K562 (cell line): ENCODE data around the gene NOP10. TPM values are rescaled to one million over a fixed set of nuclear protein-coding genes. Genes with fewer than 3 reads are reported as not detected.
"Not testable (repeated sequence)": the region's sequence is repeated elsewhere in the genome, so short reads cannot be mapped to it uniquely, and the experiment has no call there.

Source experiments
- ATAC-seq: fragments of 200-7000 bp; cut with Tn5 transposase; 3 replicates; pipeline ENCODE4 v1.9.1; 2020; ENCODE audit warnings: moderate library complexity
- BruUV-seq: library from RNA; stranded (reverse); fragments of 400-500 nt; replicated peaks from 2 replicates; lab custom pipeline; 2021; lab: Mats Ljungman, UMichigan
- CTCF ChIA-PET: fragments of 300-600 bp; formaldehyde crosslinking; extraction: SDS; loops from one replicate; lab custom pipeline; 2021; ENCODE audit warnings: low intra/inter-chr PET ratio; lab: Yijun Ruan, JAX
- POLR2A ChIA-PET: fragments of 300-600, 350-650 bp; sonication (Branson Sonifier 250); formaldehyde crosslinking; extraction: SDS; loops from one replicate; lab custom pipeline; 2021; ENCODE audit warnings: antibody characterized with exemption, inconsistent platforms; lab: Yijun Ruan, JAX
- DNase-seq, 4 experiments: peaks; one replicate each; pipeline versions ENCODE4 v3.0.0 to v3.0.0-alpha.2; 2011 to 2018; ENCODE audit warnings: low spot score in 3 of 4, mixed read lengths in 3 of 4; ENCODE audit errors: extremely low read depth in 1 of 4
- FAIRE-seq: peaks from 2 replicates; lab custom pipeline; 2011; peaks lifted over from hg19 to GRCh38; lab: Jason Lieb, UNC
- H2AFZ ChIP-seq: 2 replicates; pipeline ENCODE4 v1.6.0; 2011; ENCODE audit warnings: low read depth, low read length, control low read depth, inconsistent platforms
- H3K27ac ChIP-seq: fragments of 200-600 bp; 3 replicates; pipeline ENCODE4 v1.8.0; 2011; ENCODE audit warnings: low read depth, mild to moderate bottlenecking, control low read depth, inconsistent platforms, low read length, moderate library complexity, mixed read lengths; ENCODE audit errors: extremely low read depth
- H3K27me3 ChIP-seq, 2 experiments: fragments of 300-600 bp in 1 of 2; 2 replicates in 1 of 2; 3 replicates in 1 of 2; pipeline versions ENCODE4 v1.6.0 to v1.8.0; 2011; ENCODE audit warnings: inconsistent platforms in 2 of 2, low read length in 2 of 2, mild to moderate bottlenecking in 1 of 2, mixed read lengths in 1 of 2, moderate library complexity in 1 of 2; ENCODE audit not compliant: control insufficient read depth in 2 of 2, insufficient read depth in 2 of 2
- H3K36me3 ChIP-seq: fragments of 300-600 bp; 3 replicates; pipeline ENCODE4 v1.8.0; 2011; ENCODE audit warnings: mild to moderate bottlenecking, low read length, inconsistent platforms; ENCODE audit not compliant: control insufficient read depth, insufficient read depth
- H3K4me1 ChIP-seq, 2 experiments: fragments of 200-600 bp in 1 of 2; replicated peaks in 1 of 2; 2 replicates in 1 of 2; 3 replicates in 1 of 2; pipeline versions ENCODE4 v1.5.1 to v1.8.0; 2011; ENCODE audit warnings: inconsistent platforms in 2 of 2, low read length in 2 of 2, mild to moderate bottlenecking in 1 of 2, mixed read lengths in 1 of 2, moderate library complexity in 1 of 2; ENCODE audit not compliant: control insufficient read depth in 2 of 2, insufficient read depth in 2 of 2
- H3K4me2 ChIP-seq: 2 replicates; pipeline ENCODE4 v1.6.1; 2011; ENCODE audit warnings: low read length, control low read depth, inconsistent platforms, mixed read lengths; ENCODE audit not compliant: insufficient read depth
- H3K4me3 ChIP-seq: fragments of 200-600 bp; sonication (generic), shearing (Covaris generic); 2 replicates; pipeline ENCODE4 v1.5.1; 2016; ENCODE audit warnings: control low read depth, inconsistent platforms
- H3K79me2 ChIP-seq: fragments of 200-600 bp; 3 replicates; pipeline ENCODE4 v1.8.0; 2011; ENCODE audit warnings: low read length, inconsistent platforms; ENCODE audit not compliant: control insufficient read depth, insufficient read depth
- H3K9ac ChIP-seq, 2 experiments: 2 replicates each; pipeline versions ENCODE4 v1.6.0 to v1.6.1; 2011; ENCODE audit warnings: low read depth in 2 of 2, low read length in 2 of 2, control low read depth in 1 of 2, inconsistent platforms in 1 of 2, mild to moderate bottlenecking in 1 of 2, mixed read lengths in 1 of 2; ENCODE audit not compliant: insufficient read depth in 1 of 2
- H3K9me1 ChIP-seq: one replicate; pipeline ENCODE4 v1.6.0; 2011; ENCODE audit warnings: inconsistent platforms, mild to moderate bottlenecking, low read length, moderate library complexity; ENCODE audit not compliant: control insufficient read depth, insufficient read depth
- H3K9me3 ChIP-seq: replicated peaks from 2 replicates; pipeline ENCODE4 v1.5.1; 2011; ENCODE audit warnings: low read depth, low read length, inconsistent platforms; ENCODE audit not compliant: control insufficient read depth, insufficient read depth
- H4K20me1 ChIP-seq: replicated peaks from 2 replicates; pipeline ENCODE4 v1.6.1; 2011; ENCODE audit warnings: low read length, inconsistent platforms, mixed read lengths; ENCODE audit not compliant: control insufficient read depth, insufficient read depth
- BRCA1 ChIP-seq, 2 experiments: fragments of 450-650 bp in 1 of 2; sonication (generic) in 1 of 2; formaldehyde crosslinking in 1 of 2; IDR thresholded peaks; 2 replicates each; pipeline versions ENCODE4 v1.5.0 to v1.6.1; 2017 to 2020; ENCODE audit warnings: mild to moderate bottlenecking in 1 of 2, missing genetic modification reagents in 1 of 2
- CBFA2T3 ChIP-seq: fragments of 450-650 bp; IDR thresholded peaks from 2 replicates; pipeline ENCODE4 v1.6.1; 2017
- CBX1 ChIP-seq: sonication (generic); IDR thresholded peaks from 2 replicates; pipeline ENCODE4 v1.6.1; 2016; ENCODE audit warnings: antibody characterized with exemption, low read depth, mild to moderate bottlenecking
- LEF1 ChIP-seq: fragments of 450-650 bp; IDR thresholded peaks from 2 replicates; pipeline ENCODE4 v1.6.1; 2016; ENCODE audit warnings: mild to moderate bottlenecking
- MCM5 ChIP-seq: fragments of 450-650 bp; IDR thresholded peaks from 2 replicates; pipeline ENCODE4 v1.6.1; 2016; ENCODE audit warnings: low read depth
- NEUROD1 ChIP-seq: fragments of 150-350 bp; IDR thresholded peaks from 2 replicates; pipeline ENCODE4 v1.6.1; 2014; ENCODE audit warnings: borderline replicate concordance, low read length, low read depth; ENCODE audit not compliant: partially characterized antibody
- PTTG1 ChIP-seq: fragments of 450-650 bp; IDR thresholded peaks from 2 replicates; pipeline ENCODE4 v1.6.1; 2016; ENCODE audit warnings: low read depth, mild to moderate bottlenecking, missing genetic modification characterization, missing compliant biosample characterization
- ZNF3 ChIP-seq: fragments of 250-450 bp; sonication (Bioruptor Pico); IDR thresholded peaks from 2 replicates; pipeline ENCODE4 v1.5.0; 2021; ENCODE audit warnings: mild to moderate bottlenecking, moderate library complexity
- ZNF561 ChIP-seq: fragments of 450-650 bp; formaldehyde crosslinking; conservative IDR thresholded peaks from 2 replicates; pipeline ENCODE4 v1.4.0; 2020; ENCODE audit warnings: mild to moderate bottlenecking, moderate library complexity
- WGBS: fragments of 100-300 bp; shearing (Covaris generic); methylation state at CpG from one replicate; pipeline ENCODE4 v1.1.6; 2016; ENCODE audit warnings: low coverage, mixed read lengths; ENCODE audit not compliant: insufficient coverage; ENCODE audit errors: missing lambda C conversion rate; 5-methylcytosine and 5-hydroxymethylcytosine counted together
- in situ Hi-C: fragments of 300-500 bp; cut with MboI; formaldehyde crosslinking; loops from 4 replicates; pipeline ENCODE4 v1.15.0; 2018; ENCODE audit warnings: inconsistent platforms, mixed read lengths
- intact Hi-C: fragments of 100-400 bp; cut with micrococcal nuclease; formaldehyde crosslinking; loops from 2 replicates; pipeline ENCODE4 v1.14.2; 2022
- polyA plus RNA-seq, 8 experiments: library from polyadenylated mRNA; depleted of rRNA in 4 of 8; stranded (reverse) in 5 of 8; unstranded in 3 of 8; fragments of >200 nt; fragmentation: Nextera tagmentation in 2 of 8; fragmentation: Illumina TruSeq in 1 of 8; extraction: Ambion mirVana in 2 of 8; extraction: Trizol in 1 of 8; gene quantifications; 2 replicates each; pipeline versions ENCODE4 v1.2.1 to v1.2.3, GENCODE V29; 2011 to 2014; ENCODE audit warnings: inconsistent platforms in 1 of 8, missing spikeins in 1 of 8
- total RNA-seq, 7 experiments: library from RNA; depleted of rRNA in 6 of 7; stranded (reverse); fragments of >200 nt in 6 of 7; fragmentation: Illumina TruSeq in 2 of 7; extraction: Trizol in 2 of 7; gene quantifications; 2 replicates each; pipeline versions ENCODE4 v1.2.1 to v1.2.3, GENCODE V29; 2011 to 2021; ENCODE audit warnings: low replicate concordance in 1 of 7
- TF ChIP-seq, protein P1 (sequence below): fragments of 150-350 bp; IDR thresholded peaks from 2 replicates; pipeline ENCODE4 v1.6.1; 2014; ENCODE audit warnings: low read depth, mild to moderate bottlenecking, low read length, borderline replicate concordance
- TF ChIP-seq, protein P2 (sequence below): fragments of 250-450 bp; sonication (Bioruptor Pico); IDR thresholded peaks from 2 replicates; pipeline ENCODE4 v1.5.0; 2021; ENCODE audit warnings: mild to moderate bottlenecking, borderline replicate concordance

Gene NOP10
- total and polyA plus RNA-seq, 9 of the 15 experiments (the other 6 are each of a cell fraction or from before 2014, with no cell fraction given) = 250 to 1,663 (median 449) TPM

- H3K27me3 ChIP-seq, H3K4me3 ChIP-seq, H3K4me2 ChIP-seq, DNase-seq, H3K79me2 ChIP-seq, BruUV-seq, POLR2A ChIA-PET, intact Hi-C loops, ATAC-seq, H3K9me1 ChIP-seq, H3K4me1 ChIP-seq, CTCF ChIA-PET, FAIRE-seq, H3K9ac ChIP-seq, H3K27ac ChIP-seq, H4K20me1 ChIP-seq, H2AFZ ChIP-seq, H3K9me3 ChIP-seq: not testable (repeated sequence)
- in situ Hi-C loops = loop anchor here (10.0 kb wide), 1 partner anchor 134 kb away; no protein-coding TSS in a partner anchor
- 82% methylated on average over 3 of the region's 4 CpGs for WGBS
- H3K36me3 ChIP-seq = peaks cover 10% of the 10 kb centered on the region; the same call in 1 of the 3 replicates
Observed at GRCh38 chr15:34380491-34380890, 37.6 kb upstream of the NOP10 start.

DNA sequence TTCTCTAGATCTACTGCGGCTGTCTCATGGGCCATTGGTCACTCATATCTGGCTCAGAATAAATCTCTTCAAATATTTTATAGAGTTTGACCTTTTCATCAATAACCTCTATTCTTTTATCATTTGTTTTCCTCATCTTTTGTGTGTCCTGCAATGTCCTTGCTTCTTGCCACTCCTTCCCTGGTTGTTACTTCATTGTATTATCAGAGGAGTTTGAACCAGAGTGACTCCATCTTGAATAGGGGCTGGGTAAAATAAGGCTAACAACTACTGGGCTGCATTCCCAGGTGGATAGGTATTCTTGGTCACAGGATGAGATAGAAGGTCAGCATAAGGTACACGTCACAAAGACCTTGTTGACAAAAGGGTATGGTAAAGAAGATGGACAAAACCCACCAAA is 33.9 kb upstream of the NOP10 start:
- in situ Hi-C loops (no loop called here), intact Hi-C loops (no loop called here)
- no peaks in the 10 kb centered on the region for H3K4me1 ChIP-seq
- no TSS peak for BruUV-seq
- peaks cover 0 to 7% of the 10 kb centered on the region in 2 experiments; a peak in 1 of 5 replicates for H3K27me3 ChIP-seq
- 75% methylated on average over 2 of the region's 2 CpGs for WGBS
- H3K4me2 ChIP-seq = no peak overlapping the region
- H4K20me1 ChIP-seq = no peaks in the 10 kb centered on the region
- H3K9me3 ChIP-seq = no peaks in the 10 kb centered on the region
- no peak overlapping the region for H2AFZ ChIP-seq
- ChIA-PET CTCF (no interaction called here), POLR2A (no interaction called here)
- H3K9me1 ChIP-seq = no peaks in the 10 kb centered on the region
- H3K4me3 ChIP-seq = no peak overlapping the region
- no peak for ATAC-seq
- no peaks in the 10 kb centered on the region for H3K79me2 ChIP-seq
- H3K27ac ChIP-seq = no peak overlapping the region
- no peak overlapping the region for H3K9ac ChIP-seq
- H3K36me3 ChIP-seq = peaks cover 10% of the 10 kb centered on the region; the same call in 1 of the 3 replicates
- FAIRE-seq = no peak
- DNase-seq = no peak
- TF ChIP-seq ZNF3 (CRISPR knock-in tag) = no peak
- no peak for TF ChIP-seq MCM5
- TF ChIP-seq PTTG1 (tag) = peak; percentile 82
- no peak for TF ChIP-seq CBFA2T3
- TF ChIP-seq CBX1 = no peak
- no peak for TF ChIP-seq NEUROD1
- TF ChIP-seq, protein P1, sequence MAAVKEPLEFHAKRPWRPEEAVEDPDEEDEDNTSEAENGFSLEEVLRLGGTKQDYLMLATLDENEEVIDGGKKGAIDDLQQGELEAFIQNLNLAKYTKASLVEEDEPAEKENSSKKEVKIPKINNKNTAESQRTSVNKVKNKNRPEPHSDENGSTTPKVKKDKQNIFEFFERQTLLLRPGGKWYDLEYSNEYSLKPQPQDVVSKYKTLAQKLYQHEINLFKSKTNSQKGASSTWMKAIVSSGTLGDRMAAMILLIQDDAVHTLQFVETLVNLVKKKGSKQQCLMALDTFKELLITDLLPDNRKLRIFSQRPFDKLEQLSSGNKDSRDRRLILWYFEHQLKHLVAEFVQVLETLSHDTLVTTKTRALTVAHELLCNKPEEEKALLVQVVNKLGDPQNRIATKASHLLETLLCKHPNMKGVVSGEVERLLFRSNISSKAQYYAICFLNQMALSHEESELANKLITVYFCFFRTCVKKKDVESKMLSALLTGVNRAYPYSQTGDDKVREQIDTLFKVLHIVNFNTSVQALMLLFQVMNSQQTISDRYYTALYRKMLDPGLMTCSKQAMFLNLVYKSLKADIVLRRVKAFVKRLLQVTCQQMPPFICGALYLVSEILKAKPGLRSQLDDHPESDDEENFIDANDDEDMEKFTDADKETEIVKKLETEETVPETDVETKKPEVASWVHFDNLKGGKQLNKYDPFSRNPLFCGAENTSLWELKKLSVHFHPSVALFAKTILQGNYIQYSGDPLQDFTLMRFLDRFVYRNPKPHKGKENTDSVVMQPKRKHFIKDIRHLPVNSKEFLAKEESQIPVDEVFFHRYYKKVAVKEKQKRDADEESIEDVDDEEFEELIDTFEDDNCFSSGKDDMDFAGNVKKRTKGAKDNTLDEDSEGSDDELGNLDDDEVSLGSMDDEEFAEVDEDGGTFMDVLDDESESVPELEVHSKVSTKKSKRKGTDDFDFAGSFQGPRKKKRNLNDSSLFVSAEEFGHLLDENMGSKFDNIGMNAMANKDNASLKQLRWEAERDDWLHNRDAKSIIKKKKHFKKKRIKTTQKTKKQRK = no peak
- no peak for TF ChIP-seq BRCA1 (IDR thresholded peaks at IDR 0.05)
- no peak for TF ChIP-seq BRCA1 (CRISPR knock-in tag; IDR thresholded peaks at IDR 0.05)
- TF ChIP-seq, protein P2, sequence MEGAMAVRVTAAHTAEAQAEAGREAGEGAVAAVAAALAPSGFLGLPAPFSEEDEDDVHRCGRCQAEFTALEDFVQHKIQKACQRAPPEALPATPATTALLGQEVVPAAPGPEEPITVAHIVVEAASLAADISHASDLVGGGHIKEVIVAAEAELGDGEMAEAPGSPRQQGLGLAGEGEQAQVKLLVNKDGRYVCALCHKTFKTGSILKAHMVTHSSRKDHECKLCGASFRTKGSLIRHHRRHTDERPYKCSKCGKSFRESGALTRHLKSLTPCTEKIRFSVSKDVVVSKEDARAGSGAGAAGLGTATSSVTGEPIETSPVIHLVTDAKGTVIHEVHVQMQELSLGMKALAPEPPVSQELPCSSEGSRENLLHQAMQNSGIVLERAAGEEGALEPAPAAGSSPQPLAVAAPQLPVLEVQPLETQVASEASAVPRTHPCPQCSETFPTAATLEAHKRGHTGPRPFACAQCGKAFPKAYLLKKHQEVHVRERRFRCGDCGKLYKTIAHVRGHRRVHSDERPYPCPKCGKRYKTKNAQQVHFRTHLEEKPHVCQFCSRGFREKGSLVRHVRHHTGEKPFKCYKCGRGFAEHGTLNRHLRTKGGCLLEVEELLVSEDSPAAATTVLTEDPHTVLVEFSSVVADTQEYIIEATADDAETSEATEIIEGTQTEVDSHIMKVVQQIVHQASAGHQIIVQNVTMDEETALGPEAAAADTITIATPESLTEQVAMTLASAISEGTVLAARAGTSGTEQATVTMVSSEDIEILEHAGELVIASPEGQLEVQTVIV (CRISPR knock-in tag) = no peak
- TF ChIP-seq ZNF561 (CRISPR knock-in tag) = no peak
- no peak for TF ChIP-seq LEF1
